ENCODE results near the gene WHRN. TPM values are rescaled to one million over a fixed set of nuclear protein-coding genes. Genes with fewer than 3 reads are reported as not detected.

The WHRN gene
- total RNA-seq, 4 donors from 2014 or later, result 8.1 to 12.6 (median 10.7) TPM

DNA sequence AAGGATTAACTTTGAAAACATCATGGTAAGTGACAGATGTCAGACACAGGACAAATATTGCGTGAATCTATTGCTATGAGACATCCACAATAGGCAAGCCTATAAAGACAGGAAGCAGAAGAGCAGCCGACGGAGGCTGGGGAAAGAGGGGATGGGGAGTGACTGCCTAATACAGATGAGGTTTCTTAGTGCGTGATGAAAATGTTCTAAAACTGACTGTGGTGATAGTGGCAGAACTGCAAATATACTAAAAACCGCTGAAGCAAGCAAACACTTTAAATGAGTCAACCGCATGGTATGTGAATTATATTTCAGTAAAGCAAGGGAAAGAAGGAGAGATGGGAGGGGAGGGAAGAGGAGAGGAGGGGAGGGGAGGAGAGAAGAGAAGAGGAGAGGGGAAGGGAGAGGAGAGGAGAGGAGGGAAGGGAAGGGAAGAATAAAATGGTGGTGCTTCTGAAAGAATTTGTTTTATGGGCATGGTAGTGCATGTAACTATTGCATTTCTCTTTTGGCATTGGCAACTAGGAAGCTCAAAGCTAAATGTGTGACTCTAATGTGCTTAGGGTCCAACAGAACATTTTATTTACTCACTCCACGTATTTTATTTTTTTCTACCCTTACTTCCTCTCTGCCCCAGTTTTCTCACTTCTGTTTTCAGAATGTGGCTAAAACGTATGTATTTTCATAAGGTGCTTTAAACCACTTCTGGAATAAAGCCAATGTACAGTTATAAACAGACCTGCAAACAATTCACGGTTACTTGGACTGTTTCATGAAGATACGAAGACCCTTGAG is 138.7 kb downstream of the WHRN start:
- no peak for DNase-seq (ENCODE audit: extremely low spot score)
- Histone ChIP-seq H3K36me3 (peaks cover 23 to 88% (median 52%) of the 10 kb centered on the region in 4 donors), H3K4me3 (no peak overlapping the region), H3K4me1 (peaks cover 0 to 14% (median 6%) of the 10 kb centered on the region in 4 donors), H3K27me3 (no peaks in the 10 kb centered on the region), H3K27ac (replicated peaks in 1 of 4) (peak overlapping the region in 2 of 4 donors; percentile 15 to 33), H3K9me3 (no peaks in the 10 kb centered on the region)
- WGBS, result 62% methylated on average over 10 of the region's 10 CpGs
- intact Hi-C loops (cut with DNase I), result no loop called here
- TF ChIP-seq POLR2A (IDR thresholded peaks at IDR 0.05; ENCODE audit: low read depth) (no peak), POLR2AphosphoS5 (IDR thresholded peaks at IDR 0.05) (no peak)

DNA sequence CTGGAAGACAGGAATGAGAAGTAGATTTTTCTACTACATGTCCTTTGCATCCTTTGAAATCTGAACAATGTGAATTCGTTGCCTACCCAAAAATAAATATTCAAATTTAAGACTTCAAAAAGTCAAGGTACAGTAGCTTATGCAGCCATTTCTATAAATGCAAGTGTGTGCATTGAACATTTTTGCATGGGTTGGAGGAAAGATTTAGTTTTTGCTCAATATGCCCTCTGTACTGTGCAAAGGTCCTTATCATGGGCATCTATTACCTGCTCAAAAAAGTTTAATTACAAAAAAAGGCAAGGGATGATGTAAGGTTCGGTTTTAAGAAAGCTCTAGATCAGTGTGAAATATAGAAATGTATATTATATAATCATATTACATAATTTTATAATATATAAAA is 140.1 kb downstream of the WHRN start:
- H3K4me1 ChIP-seq, result peaks cover 0 to 7% (median 3%) of the 10 kb centered on the region in 4 donors
- H3K27me3 ChIP-seq, result no peaks in the 10 kb centered on the region
- no peak for TF ChIP-seq POLR2AphosphoS5 (IDR thresholded peaks at IDR 0.05)
- TF ChIP-seq POLR2A (IDR thresholded peaks at IDR 0.05; ENCODE audit: low read depth), result no peak
- no peak for TF ChIP-seq CTCF (IDR thresholded peaks at IDR 0.05)
- TF ChIP-seq EP300 (IDR thresholded peaks at IDR 0.05), result no peak
- H3K36me3 ChIP-seq, result peaks cover 37 to 98% (median 63%) of the 10 kb centered on the region in 4 donors
- H3K9me3 ChIP-seq, result no peaks in the 10 kb centered on the region
- intact Hi-C loops (cut with DNase I), result no loop called here
- no peak overlapping the region for H3K27ac ChIP-seq (replicated peaks in 1 of 4)
- no peak for DNase-seq (ENCODE audit: extremely low spot score)
- WGBS, result 94% methylated on average over 2 of the region's 2 CpGs
- no peak overlapping the region for H3K4me3 ChIP-seq

GRCh38 chr9:114364134-114365041 is 140.9 kb downstream of the WHRN start:
- Histone ChIP-seq H3K27me3 (no peaks in the 10 kb centered on the region), H3K36me3 (peaks cover 43 to 100% (median 69%) of the 10 kb centered on the region in 4 donors), H3K4me1 (peaks cover 0 to 7% (median 3%) of the 10 kb centered on the region in 4 donors), H3K4me3 (no peak overlapping the region), H3K9me3 (no peaks in the 10 kb centered on the region), H3K27ac (replicated peaks in 1 of 4) (peak overlapping the region in 2 of 4 donors; percentile 4 to 33)
- 74% methylated on average over 5 of the region's 6 CpGs for WGBS
- DNase-seq (ENCODE audit: extremely low spot score), result no peak
- TF ChIP-seq POLR2A (IDR thresholded peaks at IDR 0.05; ENCODE audit: low read depth) (no peak), EP300 (IDR thresholded peaks at IDR 0.05) (no peak), POLR2AphosphoS5 (IDR thresholded peaks at IDR 0.05) (no peak), CTCF (IDR thresholded peaks at IDR 0.05) (no peak)
- intact Hi-C loops (cut with DNase I), result no loop called here

GRCh38 chr9:114363424-114363823 is 141.8 kb downstream of the WHRN start:
- peaks cover 49 to 100% (median 75%) of the 10 kb centered on the region in 4 donors for H3K36me3 ChIP-seq
- H3K27me3 ChIP-seq, result no peaks in the 10 kb centered on the region
- no peak for DNase-seq (ENCODE audit: extremely low spot score)
- WGBS, result no CpG with 5 or more reads among the region's 2 CpGs
- TF ChIP-seq POLR2A (IDR thresholded peaks at IDR 0.05; ENCODE audit: low read depth) (no peak), EP300 (IDR thresholded peaks at IDR 0.05) (no peak), CTCF (IDR thresholded peaks at IDR 0.05) (no peak), POLR2AphosphoS5 (IDR thresholded peaks at IDR 0.05) (no peak)
- intact Hi-C loops (cut with DNase I), result no loop called here
- peak overlapping the region in 2 of 4 donors; percentile 4 to 8 for H3K27ac ChIP-seq (replicated peaks in 1 of 4)
- H3K4me1 ChIP-seq, result peaks cover 0 to 7% (median 3%) of the 10 kb centered on the region in 4 donors
- no peaks in the 10 kb centered on the region for H3K9me3 ChIP-seq
- H3K4me3 ChIP-seq, result no peak overlapping the region

DNA sequence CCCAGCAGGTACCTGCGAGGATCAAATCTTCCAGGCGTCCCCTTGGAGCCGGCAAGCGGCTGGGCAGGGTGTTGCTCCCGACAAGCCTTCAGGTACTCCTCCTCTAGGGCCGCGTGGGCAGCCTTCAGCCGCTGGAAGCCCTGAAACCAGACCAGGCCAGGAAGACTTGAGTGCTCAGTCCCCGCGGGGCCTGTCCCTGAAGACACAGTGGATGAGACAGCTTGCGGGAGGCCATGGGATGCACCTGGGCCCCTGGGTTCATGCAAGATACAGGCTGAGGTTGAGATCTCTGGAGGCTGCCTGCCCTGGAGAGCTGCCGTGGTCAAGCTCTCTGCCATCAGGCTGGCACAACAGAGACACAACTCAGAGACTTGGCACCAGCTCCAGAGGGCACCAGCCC is 142.9 kb downstream of the WHRN start:
- Histone ChIP-seq H3K27me3 (no peaks in the 10 kb centered on the region), H3K36me3 (peaks cover 47 to 100% (median 74%) of the 10 kb centered on the region in 4 donors), H3K9me3 (no peaks in the 10 kb centered on the region), H3K4me3 (no peak overlapping the region), H3K27ac (replicated peaks in 1 of 4) (no peak overlapping the region), H3K4me1 (peaks cover 0 to 7% (median 3%) of the 10 kb centered on the region in 4 donors)
- DNase-seq (ENCODE audit: extremely low spot score), result no peak
- intact Hi-C loops (cut with DNase I), result no loop called here
- 83% methylated on average over 9 of the region's 12 CpGs for WGBS
- TF ChIP-seq CTCF (IDR thresholded peaks at IDR 0.05) (no peak), EP300 (IDR thresholded peaks at IDR 0.05) (no peak), POLR2A (IDR thresholded peaks at IDR 0.05; ENCODE audit: low read depth) (no peak), POLR2AphosphoS5 (IDR thresholded peaks at IDR 0.05) (no peak)
